ENCODE results near the gene DNAJB1.
"Not testable (repeated sequence)": the region's sequence is repeated elsewhere in the genome, so short reads cannot be mapped to it uniquely, and the experiment has no call there.

DNAJB1 gene

DNA sequence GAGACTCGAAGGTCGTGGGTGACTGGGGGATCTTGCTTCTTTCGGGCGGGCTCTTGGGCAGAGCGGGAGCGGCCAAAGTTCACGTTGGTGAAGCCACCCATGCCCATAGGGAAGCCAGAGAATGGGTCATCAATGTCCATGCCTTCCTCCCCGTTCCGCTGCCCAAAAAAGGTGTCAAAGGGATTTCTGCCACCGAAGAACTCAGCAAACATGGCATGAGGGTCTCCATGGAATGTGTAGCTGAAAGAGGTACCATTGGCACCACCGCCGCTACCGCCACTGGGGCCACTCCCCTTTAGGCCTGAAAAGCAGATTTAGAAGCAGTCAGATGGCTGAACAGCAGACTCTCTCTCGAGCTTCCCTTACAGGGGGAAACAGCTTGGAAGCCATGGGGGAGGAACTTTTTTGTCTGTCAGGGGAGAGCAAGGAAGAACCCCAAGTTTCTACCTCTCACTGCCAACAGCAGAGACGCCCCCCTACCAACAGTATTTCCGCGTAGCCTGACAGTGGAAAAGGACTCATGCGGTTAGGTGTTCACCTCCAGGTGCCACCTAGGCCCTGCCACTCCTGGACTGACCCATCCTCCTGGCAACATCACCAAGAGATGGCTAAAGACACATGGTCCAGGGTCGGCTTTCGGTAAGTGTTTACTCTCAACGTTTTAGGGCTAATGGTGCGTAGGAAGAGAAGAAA lies 1.3 kb downstream of the DNAJB1 start:
- H3K36me3 ChIP-seq (ENCODE audit: control insufficient read depth in 1 of 2, insufficient read depth in 2 of 2, low read length in 2 of 2): peaks cover 14 to 27% of the 10 kb centered on the region in 2 donors
- H3K27ac ChIP-seq (ENCODE audit: low read length): peak overlapping the region; percentile 95
- H3K9me3 ChIP-seq (ENCODE audit: control insufficient read depth in 1 of 2, low read length in 2 of 2): no peaks in the 10 kb centered on the region
- H3K4me1 ChIP-seq (ENCODE audit: control insufficient read depth in 1 of 2, insufficient read depth in 2 of 2, low read length in 2 of 2): peaks cover 23 to 28% of the 10 kb centered on the region in 2 donors
- H3K4me3 ChIP-seq (ENCODE audit: low read depth in 1 of 2, low read length in 2 of 2): peak overlapping the region; percentile 86 to 95
- H3K27me3 ChIP-seq (ENCODE audit: low read depth, low read length): no peaks in the 10 kb centered on the region

DNA sequence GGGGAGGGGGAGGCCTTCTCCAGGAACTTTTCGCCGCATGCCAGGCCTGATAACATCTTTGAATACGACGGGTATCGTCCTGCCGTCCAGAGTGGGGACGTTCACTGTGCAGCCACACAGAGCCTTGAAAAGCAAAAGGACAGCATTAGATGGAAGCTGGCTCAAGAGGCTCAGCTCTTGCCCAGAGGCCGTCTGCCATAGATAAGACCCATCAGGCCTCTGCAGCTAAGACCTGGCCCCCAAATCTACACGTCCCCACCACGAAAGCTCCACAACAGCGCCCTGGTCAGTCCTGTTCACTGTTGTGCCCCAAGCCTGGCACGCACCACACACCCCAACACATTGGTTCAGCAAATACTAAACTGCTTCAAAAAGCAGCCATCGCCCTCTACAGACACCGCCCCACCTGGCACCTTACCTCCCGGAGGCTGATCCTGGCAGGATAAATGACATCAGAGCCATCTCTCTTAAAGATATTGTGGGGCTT lies 2.1 kb downstream of the DNAJB1 start:
- Histone ChIP-seq H3K27me3 (ENCODE audit: low read depth, low read length) (no peaks in the 10 kb centered on the region), H3K4me3 (ENCODE audit: low read depth in 1 of 2, low read length in 2 of 2) (peak overlapping the region; percentile 86 to 95), H3K36me3 (ENCODE audit: control insufficient read depth in 1 of 2, insufficient read depth in 2 of 2, low read length in 2 of 2) (peaks cover 14 to 27% of the 10 kb centered on the region in 2 donors), H3K27ac (ENCODE audit: low read length) (peak overlapping the region; percentile 95), H3K4me1 (ENCODE audit: control insufficient read depth in 1 of 2, insufficient read depth in 2 of 2, low read length in 2 of 2) (peaks cover 23 to 28% of the 10 kb centered on the region in 2 donors), H3K9me3 (ENCODE audit: control insufficient read depth in 1 of 2, low read length in 2 of 2) (no peaks in the 10 kb centered on the region)

DNA sequence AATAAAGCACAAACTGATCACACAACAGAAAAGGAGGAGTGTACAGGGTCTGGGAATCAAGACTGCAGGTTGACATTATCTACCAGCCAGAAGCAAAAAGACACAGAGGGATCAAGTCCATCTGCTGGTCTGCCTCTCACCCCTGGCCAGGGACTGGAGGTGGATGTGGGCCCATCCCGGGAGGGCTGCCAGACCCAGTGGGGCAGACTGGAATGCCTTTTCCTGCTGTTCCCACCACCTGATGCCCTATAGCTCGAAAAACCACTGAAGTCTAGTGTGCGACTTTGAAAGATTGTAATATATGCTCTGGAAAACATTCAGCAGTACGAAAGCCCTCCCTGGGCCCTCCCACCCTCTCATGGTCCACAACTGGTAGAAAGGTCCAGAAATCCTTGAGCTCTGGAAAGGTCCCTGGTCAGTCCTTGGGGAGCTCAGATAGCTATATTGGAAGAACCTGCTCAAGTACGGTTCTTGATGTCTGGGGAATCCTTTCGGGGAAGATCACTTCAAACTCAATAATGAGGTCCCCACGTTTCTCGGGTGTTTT lies 2.6 kb downstream of the DNAJB1 start:
- H3K27me3 ChIP-seq (ENCODE audit: low read depth, low read length): no peaks in the 10 kb centered on the region
- H3K4me3 ChIP-seq (ENCODE audit: low read depth in 1 of 2, low read length in 2 of 2): peak overlapping the region; percentile 86 to 95
- H3K9me3 ChIP-seq (ENCODE audit: control insufficient read depth in 1 of 2, low read length in 2 of 2): no peaks in the 10 kb centered on the region
- H3K27ac ChIP-seq (ENCODE audit: low read length): peak overlapping the region; percentile 8
- peaks cover 23 to 28% of the 10 kb centered on the region in 2 donors for H3K4me1 ChIP-seq (ENCODE audit: control insufficient read depth in 1 of 2, insufficient read depth in 2 of 2, low read length in 2 of 2)
- peaks cover 14 to 27% of the 10 kb centered on the region in 2 donors for H3K36me3 ChIP-seq (ENCODE audit: control insufficient read depth in 1 of 2, insufficient read depth in 2 of 2, low read length in 2 of 2)

DNA sequence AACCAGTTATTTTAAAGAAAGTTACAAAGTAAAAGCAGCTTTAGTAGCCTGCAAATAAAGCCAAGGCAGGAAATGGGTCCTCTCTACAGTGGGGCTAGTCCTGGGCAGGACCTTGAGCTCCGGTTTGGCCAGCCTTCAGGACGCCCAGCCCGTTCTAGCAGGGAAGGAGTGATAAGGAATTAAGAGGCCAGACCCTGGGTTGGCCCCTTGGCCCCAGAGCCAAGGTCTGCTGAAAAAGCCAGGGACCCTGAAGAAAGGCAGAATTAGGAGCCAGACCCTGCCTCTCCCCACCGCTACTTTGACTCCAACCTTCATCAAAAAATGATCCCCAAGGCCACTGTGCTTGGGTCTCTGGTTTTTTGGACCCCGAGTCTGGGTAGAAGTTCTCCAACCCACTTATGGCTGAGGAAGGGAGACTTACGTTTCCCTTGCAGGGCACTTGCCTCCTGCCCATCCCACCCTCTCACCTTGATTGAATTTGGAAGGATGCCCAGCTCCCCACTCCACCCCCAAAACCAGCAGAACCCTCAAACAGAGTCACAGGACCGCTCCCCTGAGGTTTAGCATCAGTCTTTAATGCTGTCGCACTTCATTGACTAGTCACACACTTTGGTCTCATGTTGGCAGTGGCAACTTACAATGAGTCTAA lies 3.9 kb downstream of the DNAJB1 start:
- Histone ChIP-seq H3K27me3 (ENCODE audit: low read depth, low read length) (no peaks in the 10 kb centered on the region), H3K27ac (ENCODE audit: low read length) (no peak overlapping the region), H3K4me1 (ENCODE audit: control insufficient read depth in 1 of 2, insufficient read depth in 2 of 2, low read length in 2 of 2) (peaks cover 20 to 28% of the 10 kb centered on the region in 2 donors), H3K36me3 (ENCODE audit: control insufficient read depth in 1 of 2, insufficient read depth in 2 of 2, low read length in 2 of 2) (peaks cover 14 to 27% of the 10 kb centered on the region in 2 donors), H3K4me3 (ENCODE audit: low read depth in 1 of 2, low read length in 2 of 2) (no peak overlapping the region), H3K9me3 (ENCODE audit: control insufficient read depth in 1 of 2, low read length in 2 of 2) (no peaks in the 10 kb centered on the region)

- Histone ChIP-seq H3K4me3 (ENCODE audit: low read depth in 1 of 2, low read length in 2 of 2) (no peak overlapping the region), H3K9me3 (ENCODE audit: control insufficient read depth in 1 of 2, low read length in 2 of 2) (no peaks in the 10 kb centered on the region), H3K4me1 (ENCODE audit: control insufficient read depth in 1 of 2, insufficient read depth in 2 of 2, low read length in 2 of 2) (peaks cover 20 to 28% of the 10 kb centered on the region in 2 donors), H3K27ac (ENCODE audit: low read length) (no peak overlapping the region), H3K36me3 (ENCODE audit: control insufficient read depth in 1 of 2, insufficient read depth in 2 of 2, low read length in 2 of 2) (peaks cover 14 to 27% of the 10 kb centered on the region in 2 donors), H3K27me3 (ENCODE audit: low read depth, low read length) (no peaks in the 10 kb centered on the region)
Measured at GRCh38 chr19:14512406-14512961, 5.7 kb downstream of the DNAJB1 start.

- Histone ChIP-seq H3K9me3 (ENCODE audit: control insufficient read depth in 1 of 2, low read length in 2 of 2) (no peaks in the 10 kb centered on the region), H3K4me3 (ENCODE audit: low read depth in 1 of 2, low read length in 2 of 2) (no peak overlapping the region), H3K4me1 (ENCODE audit: control insufficient read depth in 1 of 2, insufficient read depth in 2 of 2, low read length in 2 of 2) (peaks cover 18 to 22% of the 10 kb centered on the region in 2 donors), H3K27ac (ENCODE audit: low read length) (no peak overlapping the region), H3K27me3 (ENCODE audit: low read depth, low read length) (no peaks in the 10 kb centered on the region), H3K36me3 (ENCODE audit: control insufficient read depth in 1 of 2, insufficient read depth in 2 of 2, low read length in 2 of 2) (peaks cover 14 to 25% of the 10 kb centered on the region in 2 donors)
Measured at GRCh38 chr19:14511229-14511593, 7.0 kb downstream of the DNAJB1 start.

GRCh38 chr19:14510311-14511228 lies 7.6 kb downstream of the DNAJB1 start:
- no peaks in the 10 kb centered on the region for H3K27me3 ChIP-seq (ENCODE audit: low read depth, low read length)
- peaks cover 14 to 18% of the 10 kb centered on the region in 2 donors for H3K36me3 ChIP-seq (ENCODE audit: control insufficient read depth in 1 of 2, insufficient read depth in 2 of 2, low read length in 2 of 2)
- no peaks in the 10 kb centered on the region for H3K9me3 ChIP-seq (ENCODE audit: control insufficient read depth in 1 of 2, low read length in 2 of 2)
- H3K4me1 ChIP-seq (ENCODE audit: control insufficient read depth in 1 of 2, insufficient read depth in 2 of 2, low read length in 2 of 2): peaks cover 14 to 16% of the 10 kb centered on the region in 2 donors
- peak overlapping the region in 1 of 2 donors; percentile 9 for H3K4me3 ChIP-seq (ENCODE audit: low read depth in 1 of 2, low read length in 2 of 2)
- H3K27ac ChIP-seq (ENCODE audit: low read length): no peak overlapping the region

DNA sequence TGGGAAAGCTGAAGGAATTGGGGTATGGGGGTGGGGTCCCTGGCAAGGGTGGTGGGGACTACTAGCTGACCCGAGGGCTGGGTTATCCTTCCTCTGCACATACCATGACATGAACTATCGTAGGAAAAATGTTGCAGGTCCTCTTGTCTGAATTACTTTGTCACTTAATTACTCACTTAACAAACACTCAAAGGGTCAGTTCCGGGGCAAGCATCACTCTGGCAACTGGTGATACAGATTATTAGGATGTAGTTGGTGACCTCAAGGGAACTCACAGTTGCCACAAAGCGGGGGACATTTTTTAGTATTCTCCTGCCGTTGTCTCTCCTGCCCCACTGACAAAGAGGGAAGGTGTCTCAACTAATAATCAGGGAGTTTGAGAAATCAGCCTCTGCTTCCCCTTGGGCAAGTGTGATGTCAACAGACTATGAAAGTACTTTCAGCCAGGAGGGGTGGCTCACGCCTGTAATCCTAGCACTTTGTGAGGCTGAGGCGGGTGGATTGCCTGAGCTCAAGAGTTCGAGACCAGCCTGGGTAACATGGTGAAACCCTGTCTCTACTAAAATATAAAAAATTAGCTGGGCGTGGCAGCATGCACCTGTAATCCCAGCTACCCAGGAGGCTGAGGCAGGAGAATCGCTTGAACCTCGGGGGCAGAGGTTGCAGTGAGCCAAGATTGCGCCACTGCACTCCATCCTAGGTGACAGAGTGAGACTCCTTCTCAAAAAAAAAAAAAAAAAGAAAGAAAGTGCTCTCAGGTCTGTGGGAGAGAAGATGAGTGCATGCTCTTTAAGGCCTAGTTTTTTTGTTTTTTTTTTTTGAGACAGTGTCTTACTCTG lies 10.3 kb downstream of the DNAJB1 start:
- no peaks in the 10 kb centered on the region for H3K9me3 ChIP-seq (ENCODE audit: control insufficient read depth in 1 of 2, low read length in 2 of 2)
- H3K27me3 ChIP-seq (ENCODE audit: low read depth, low read length): no peaks in the 10 kb centered on the region
- no peaks in the 10 kb centered on the region for H3K36me3 ChIP-seq (ENCODE audit: control insufficient read depth in 1 of 2, insufficient read depth in 2 of 2, low read length in 2 of 2)
- H3K4me3 ChIP-seq (ENCODE audit: low read depth in 1 of 2, low read length in 2 of 2): no peak overlapping the region
- H3K27ac ChIP-seq (ENCODE audit: low read length): no peak overlapping the region
- H3K4me1 ChIP-seq (ENCODE audit: control insufficient read depth in 1 of 2, insufficient read depth in 2 of 2, low read length in 2 of 2): peaks cover 0 to 3% of the 10 kb centered on the region in 2 donors

DNA sequence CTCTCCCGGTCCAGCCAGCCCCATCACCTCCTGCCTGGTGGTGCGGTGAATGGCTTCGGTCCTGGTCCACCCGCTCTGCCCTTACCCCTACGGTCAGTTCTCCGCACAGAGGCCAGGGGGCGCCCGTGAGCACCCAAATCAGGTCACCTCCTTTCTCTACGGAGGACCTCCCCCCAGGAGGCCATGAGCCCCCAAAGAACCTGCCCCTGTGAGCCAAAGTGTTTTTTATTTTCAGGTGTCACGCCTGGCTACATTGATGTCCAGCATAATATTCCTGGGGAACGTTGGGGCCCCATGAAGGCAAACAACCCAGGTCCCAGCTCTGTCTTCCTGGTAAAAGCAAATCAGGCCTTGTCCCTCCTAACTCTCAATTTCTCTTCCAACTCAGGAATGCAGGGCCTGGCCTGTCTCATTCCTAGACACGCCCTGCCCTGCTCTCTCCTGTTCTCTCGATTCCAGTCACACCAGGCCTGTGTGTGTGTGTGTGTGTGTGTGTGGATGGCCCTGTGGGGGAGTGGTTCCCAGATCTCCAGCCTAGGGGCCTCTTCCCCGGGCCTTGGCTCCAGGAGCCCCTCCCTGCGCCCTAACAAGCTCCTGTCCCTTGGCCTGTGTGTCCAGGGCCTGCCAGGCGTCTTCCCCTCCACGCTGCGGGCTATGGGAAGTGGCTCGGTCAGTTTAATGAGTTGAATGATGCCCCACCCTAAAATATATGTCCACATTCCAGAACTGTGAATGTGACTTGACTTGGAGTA lies 12.5 kb downstream of the DNAJB1 start:
- Histone ChIP-seq H3K27ac (ENCODE audit: low read length) (peak overlapping the region; percentile 8), H3K4me1 (ENCODE audit: control insufficient read depth in 1 of 2, insufficient read depth in 2 of 2, low read length in 2 of 2) (peaks cover 0 to 3% of the 10 kb centered on the region in 2 donors)

DNA sequence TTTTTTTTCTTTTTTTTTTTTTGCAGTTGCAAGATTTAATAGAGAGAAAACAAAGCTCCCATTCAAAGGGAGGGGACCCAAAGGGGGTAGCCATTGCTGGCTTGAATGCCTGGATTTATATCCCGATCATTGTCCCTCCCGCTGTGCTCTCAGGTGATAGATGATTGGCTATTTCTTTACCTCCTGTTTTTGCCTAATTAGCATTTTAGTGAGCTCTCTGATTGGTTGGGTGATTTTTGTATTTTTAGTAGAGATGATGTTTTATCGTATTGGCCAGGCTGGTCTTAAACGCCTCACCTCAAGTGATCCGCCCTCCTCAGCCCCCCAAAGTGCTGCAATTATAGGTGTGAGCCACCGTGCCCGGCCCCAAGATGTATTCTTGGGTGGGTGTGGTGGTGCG lies 13.6 kb downstream of the DNAJB1 start:
- H3K27ac ChIP-seq (ENCODE audit: low read length): not testable (repeated sequence)

More for the DNA sequence above, 12.5 kb downstream of the DNAJB1 start:
- H3K36me3 ChIP-seq (ENCODE audit: control insufficient read depth in 1 of 2, insufficient read depth in 2 of 2, low read length in 2 of 2): no peaks in the 10 kb centered on the region
- no peaks in the 10 kb centered on the region for H3K27me3 ChIP-seq (ENCODE audit: low read depth, low read length)
- H3K4me3 ChIP-seq (ENCODE audit: low read depth in 1 of 2, low read length in 2 of 2): no peak overlapping the region
- no peaks in the 10 kb centered on the region for H3K9me3 ChIP-seq (ENCODE audit: control insufficient read depth in 1 of 2, low read length in 2 of 2)

More for the DNA sequence above, 13.6 kb downstream of the DNAJB1 start:
- not testable (repeated sequence) for H3K36me3 ChIP-seq (ENCODE audit: control insufficient read depth in 1 of 2, insufficient read depth in 2 of 2, low read length in 2 of 2); H3K4me1 ChIP-seq (ENCODE audit: control insufficient read depth in 1 of 2, insufficient read depth in 2 of 2, low read length in 2 of 2); H3K4me3 ChIP-seq (ENCODE audit: low read depth in 1 of 2, low read length in 2 of 2); H3K27me3 ChIP-seq (ENCODE audit: low read depth, low read length); H3K9me3 ChIP-seq (ENCODE audit: control insufficient read depth in 1 of 2, low read length in 2 of 2)

Data from muscle layer of duodenum (tissue), 2 donors.